Endothelial cell of hepatic sinusoid (primary cell): ENCODE data around the gene TNS3.

ENCODE experiments used
- in situ Hi-C: cut with HindIII; loops from 2 replicates; pipeline ENCODE4 v1.10.0; 2017; ENCODE audit warnings: low sequenced_read_pairs

The TNS3 gene

GRCh38 chr7:47510192-47510591, 71.7 kb downstream of the TNS3 start:
- in situ Hi-C loops = no loop called here

GRCh38 chr7:47509571-47509970, 72.3 kb downstream of the TNS3 start:
- in situ Hi-C loops = no loop called here

- in situ Hi-C loops = no loop called here
Measured at GRCh38 chr7:47508389-47509380, 73.2 kb downstream of the TNS3 start.

- in situ Hi-C loops = no loop called here
Measured at GRCh38 chr7:47507522-47507921, 74.4 kb downstream of the TNS3 start.

GRCh38 chr7:47506382-47507339, 75.2 kb downstream of the TNS3 start:
- in situ Hi-C loops = no loop called here

GRCh38 chr7:47505312-47506007, 76.5 kb downstream of the TNS3 start:
- in situ Hi-C loops = no loop called here

GRCh38 chr7:47504551-47505311, 77.2 kb downstream of the TNS3 start:
- in situ Hi-C loops = no loop called here

- in situ Hi-C loops = no loop called here
Measured at GRCh38 chr7:47503281-47503680, 78.6 kb downstream of the TNS3 start.

GRCh38 chr7:47502240-47502877, 79.6 kb downstream of the TNS3 start:
- in situ Hi-C loops = no loop called here

GRCh38 chr7:47501406-47501805, 80.5 kb downstream of the TNS3 start:
- in situ Hi-C loops = no loop called here

GRCh38 chr7:47500103-47500563, 81.8 kb downstream of the TNS3 start:
- in situ Hi-C loops = no loop called here

GRCh38 chr7:47498229-47499056, 83.5 kb downstream of the TNS3 start:
- in situ Hi-C loops = no loop called here

GRCh38 chr7:47497367-47498096, 84.4 kb downstream of the TNS3 start:
- in situ Hi-C loops = no loop called here

- in situ Hi-C loops = no loop called here
Measured at GRCh38 chr7:47496666-47497065, 85.2 kb downstream of the TNS3 start.

- in situ Hi-C loops = no loop called here
Measured at GRCh38 chr7:47496056-47496665, 85.8 kb downstream of the TNS3 start.

- in situ Hi-C loops = loop anchor here (5.0 kb wide), 2 partner anchors 47 to 53 kb away; no protein-coding TSS in a partner anchor
Measured at GRCh38 chr7:47493976-47494911, 87.7 kb downstream of the TNS3 start.
